NCI-H1436 treated with DMSO at 0.1 percent for 48 hours (cell line): ENCODE measurements around the gene KIAA1143.

Experiments
- DNase-seq: peaks from one replicate; lab custom pipeline; 2025; lab: John Stamatoyannopoulos, UW

KIAA1143 gene

DNA sequence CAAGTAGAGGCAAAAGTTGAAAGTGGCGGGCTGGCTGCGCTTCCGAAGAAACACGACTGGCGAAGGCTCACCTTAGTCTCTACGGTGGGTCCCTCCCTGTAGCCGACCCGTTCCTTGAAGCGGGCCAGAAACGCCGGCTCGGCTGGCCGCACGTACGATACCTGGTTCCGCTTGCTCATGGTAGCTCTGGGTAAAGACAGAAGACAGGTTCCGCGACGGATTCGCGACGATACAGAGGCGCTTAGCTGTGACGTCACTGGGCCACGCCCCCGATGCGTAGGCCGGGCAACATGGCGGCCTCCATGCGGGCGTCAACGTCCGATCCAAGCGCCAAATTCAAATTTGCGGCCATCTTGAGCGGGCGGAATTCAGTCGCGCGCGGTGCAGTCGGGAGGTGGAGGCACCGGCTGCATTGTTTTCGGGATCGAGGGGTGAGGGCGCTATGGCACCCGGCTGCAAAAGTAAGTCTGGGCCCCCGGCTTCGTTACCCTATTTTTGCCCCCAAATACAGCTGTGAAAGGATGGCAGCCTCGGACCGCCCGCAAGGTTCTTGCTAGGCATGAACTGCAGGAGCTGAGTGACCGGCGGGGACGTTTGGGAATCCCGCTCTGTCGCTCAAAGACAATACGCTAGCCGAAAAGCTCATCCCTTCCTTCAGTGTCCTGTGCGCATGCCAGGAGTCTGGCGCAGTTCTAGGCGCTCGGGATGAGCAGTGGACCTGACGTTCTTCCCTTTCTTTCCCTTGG is at the start of gene KIAA1143, which contains the start of gene KIF15:
KIAA1143 (minus strand) TSS at position 196 of the 746 bp plus-strand sequence; CDS start at position 179, 17 bp downstream.
KIF15 (plus strand) TSS at position 371 of the 746 bp plus-strand sequence; CDS start at position 443, 72 bp downstream.
- DNase-seq, result peak; percentile 62

GRCh38 chr3:44805960-44806359 is 44.5 kb upstream of the KIAA1143 start:
- no peak for DNase-seq

- DNase-seq, result no peak
These were observed 41.9 kb upstream of the KIAA1143 start for GRCh38 chr3:44803298-44803697.

- DNase-seq, result no peak
These were observed 40.6 kb upstream of the KIAA1143 start for GRCh38 chr3:44802011-44802410.

DNA sequence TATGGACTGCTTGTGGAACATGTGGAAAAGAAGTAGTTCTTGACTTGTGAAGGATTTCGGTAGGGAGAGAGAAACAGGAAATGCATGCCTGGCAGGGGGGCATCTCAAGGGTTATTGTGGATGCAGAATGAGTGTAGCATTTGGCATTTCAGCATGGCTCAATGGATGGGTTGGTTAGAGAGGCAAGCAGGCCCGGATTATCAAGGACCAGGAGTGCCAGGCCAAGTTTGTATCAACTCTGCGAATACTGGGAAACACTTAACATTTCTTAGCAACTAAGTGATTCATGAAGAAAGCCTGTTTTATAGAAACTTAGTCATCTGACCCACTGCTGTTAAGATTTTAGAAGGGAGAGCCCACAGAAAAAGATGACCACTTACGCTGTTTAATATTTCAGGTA is 33.8 kb upstream of the KIAA1143 start:
- DNase-seq, result no peak

- DNase-seq, result no peak
These were observed 21.5 kb upstream of the KIAA1143 start for GRCh38 chr3:44782891-44783290.

GRCh38 chr3:44772099-44772442 is 10.7 kb upstream of the KIAA1143 start:
- DNase-seq, result no peak

DNA sequence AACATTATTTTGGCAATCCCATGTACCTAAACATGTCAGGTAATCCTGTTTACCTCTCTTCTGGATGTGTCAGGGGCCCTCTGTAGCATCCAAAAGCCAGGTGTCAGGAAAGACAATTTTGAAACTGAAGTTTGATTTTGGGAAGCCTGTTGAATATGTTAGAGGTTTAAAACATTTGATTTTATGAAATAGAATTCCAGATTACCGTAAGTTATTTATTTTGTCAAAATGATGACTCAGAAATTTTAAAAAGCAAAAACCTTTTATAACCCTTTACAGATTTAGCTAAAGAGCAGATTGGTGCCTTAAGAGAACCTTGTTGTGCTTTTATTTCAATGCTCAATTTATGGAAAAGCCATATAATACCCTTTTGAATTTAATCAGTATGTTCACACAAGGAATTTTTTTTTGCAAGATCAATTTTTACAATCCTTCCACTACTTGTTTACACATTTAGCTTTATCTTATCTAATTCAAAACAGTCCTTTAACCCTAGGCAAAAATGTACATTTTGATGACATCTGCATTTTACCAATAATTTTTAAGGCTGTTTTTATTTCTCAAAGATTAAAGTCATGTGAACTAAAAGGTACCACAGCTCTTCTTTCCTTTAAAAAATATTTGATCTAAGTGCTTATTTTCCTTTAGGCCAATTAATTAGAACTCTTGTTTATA is 10.1 kb upstream of the KIAA1143 start:
- DNase-seq, result no peak

GRCh38 chr3:44764248-44764647 is 2.8 kb upstream of the KIAA1143 start:
- DNase-seq, result no peak

DNA sequence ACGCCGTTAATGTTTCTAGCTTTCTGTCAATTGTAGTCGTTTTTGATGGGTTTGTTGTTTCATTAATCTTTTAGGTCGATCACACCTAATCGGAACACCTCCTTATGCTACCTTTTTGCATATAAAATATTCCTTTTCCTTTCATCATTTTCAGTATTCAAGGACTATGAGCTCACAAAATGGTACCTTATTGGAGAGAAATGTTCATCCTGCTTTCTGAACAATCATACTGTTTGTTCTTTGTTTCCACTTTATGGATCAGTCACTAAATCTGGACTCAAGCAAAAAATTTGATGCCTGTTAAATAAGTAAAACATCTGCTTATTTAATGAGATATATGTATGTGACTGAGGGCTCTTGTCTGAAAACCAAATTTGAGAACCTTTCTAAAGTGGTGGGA is 1.3 kb upstream of the KIAA1143 start:
- no peak for DNase-seq

DNA sequence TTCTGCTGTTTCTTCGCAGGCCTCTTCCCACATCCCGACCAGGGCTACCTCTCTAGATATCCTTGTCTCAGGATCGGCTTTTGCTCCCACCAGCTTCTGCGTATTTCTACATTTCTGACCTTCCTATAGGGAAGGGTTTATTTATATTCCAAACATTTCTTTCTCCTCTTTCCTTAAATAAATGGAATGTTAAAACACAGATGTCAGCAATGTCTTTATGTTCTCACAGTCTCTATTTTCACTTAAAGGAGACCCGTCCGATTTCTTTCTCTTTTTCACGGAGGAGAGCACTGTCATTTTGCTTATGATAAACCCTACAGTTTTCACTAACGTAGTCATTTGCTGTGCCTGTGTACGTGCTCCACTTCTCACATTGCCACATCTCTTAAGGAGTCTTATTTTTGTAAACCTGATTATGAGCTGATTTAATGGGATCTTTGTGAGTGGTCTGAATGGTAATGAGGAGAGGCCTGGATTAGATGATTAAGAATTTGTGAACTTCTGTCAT is 805 bp upstream of the KIAA1143 start:
- DNase-seq, result no peak

GRCh38 chr3:44761101-44761423 is 357 bp downstream of the KIAA1143 start:
- DNase-seq, result no peak

DNA sequence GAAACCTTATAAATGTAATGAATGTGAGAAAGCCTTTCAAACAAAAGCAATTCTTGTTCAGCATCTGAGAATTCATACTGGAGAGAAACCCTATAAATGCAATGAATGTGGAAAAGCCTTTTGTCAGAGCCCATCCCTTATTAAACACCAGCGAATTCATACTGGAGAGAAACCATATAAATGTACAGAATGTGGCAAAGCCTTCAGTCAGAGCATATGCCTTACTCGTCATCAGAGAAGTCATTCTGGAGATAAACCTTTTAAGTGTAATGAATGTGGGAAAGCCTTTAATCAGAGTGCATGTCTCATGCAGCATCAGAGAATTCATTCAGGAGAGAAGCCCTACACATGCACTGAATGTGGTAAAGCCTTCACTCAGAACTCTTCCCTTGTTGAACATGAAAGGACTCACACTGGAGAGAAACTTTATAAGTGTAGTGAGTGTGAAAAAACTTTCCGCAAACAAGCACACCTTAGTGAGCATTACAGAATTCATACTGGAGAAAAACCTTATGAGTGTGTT is 26.7 kb downstream of the KIAA1143 start:
- no peak for DNase-seq

- peak; percentile 1 for DNase-seq
These were observed 32.0 kb downstream of the KIAA1143 start, which contains the start of gene ZNF501 for GRCh38 chr3:44729384-44729910. ZNF501 (plus strand) TSS chr3:44729635; CDS start chr3:44734422, 4,787 bp downstream.

- DNase-seq, result no peak
These were observed 39.4 kb downstream of the KIAA1143 start for GRCh38 chr3:44722103-44722401.

DNA sequence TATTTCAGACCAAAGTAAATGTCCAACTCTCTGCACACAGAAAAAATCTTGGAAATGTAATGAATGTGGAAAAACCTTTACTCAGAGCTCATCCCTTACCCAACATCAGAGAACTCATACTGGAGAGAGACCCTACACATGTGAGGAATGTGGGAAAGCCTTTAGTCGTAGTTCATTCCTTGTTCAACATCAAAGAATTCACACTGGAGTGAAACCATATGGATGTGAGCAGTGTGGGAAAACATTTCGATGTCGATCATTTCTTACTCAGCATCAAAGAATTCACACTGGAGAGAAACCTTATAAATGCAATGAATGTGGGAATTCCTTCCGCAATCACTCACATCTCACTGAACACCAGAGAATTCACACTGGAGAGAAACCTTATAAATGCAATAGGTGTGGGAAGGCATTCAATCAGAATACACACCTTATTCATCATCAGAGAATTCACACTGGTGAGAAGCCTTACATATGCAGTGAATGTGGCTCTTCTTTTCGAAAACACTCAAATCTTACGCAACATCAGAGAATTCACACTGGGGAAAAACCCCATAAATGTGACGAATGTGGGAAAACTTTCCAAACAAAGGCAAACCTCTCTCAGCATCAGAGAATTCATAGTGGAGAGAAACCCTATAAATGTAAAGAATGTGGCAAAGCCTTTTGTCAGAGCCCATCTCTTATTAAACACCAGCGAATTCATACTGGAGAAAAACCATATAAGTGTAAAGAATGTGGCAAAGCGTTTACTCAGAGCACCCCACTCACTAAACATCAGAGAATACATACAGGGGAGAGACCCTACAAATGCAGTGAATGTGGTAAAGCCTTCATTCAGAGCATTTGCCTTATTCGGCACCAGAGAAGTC is 40.0 kb downstream of the KIAA1143 start:
- DNase-seq, result no peak

DNA sequence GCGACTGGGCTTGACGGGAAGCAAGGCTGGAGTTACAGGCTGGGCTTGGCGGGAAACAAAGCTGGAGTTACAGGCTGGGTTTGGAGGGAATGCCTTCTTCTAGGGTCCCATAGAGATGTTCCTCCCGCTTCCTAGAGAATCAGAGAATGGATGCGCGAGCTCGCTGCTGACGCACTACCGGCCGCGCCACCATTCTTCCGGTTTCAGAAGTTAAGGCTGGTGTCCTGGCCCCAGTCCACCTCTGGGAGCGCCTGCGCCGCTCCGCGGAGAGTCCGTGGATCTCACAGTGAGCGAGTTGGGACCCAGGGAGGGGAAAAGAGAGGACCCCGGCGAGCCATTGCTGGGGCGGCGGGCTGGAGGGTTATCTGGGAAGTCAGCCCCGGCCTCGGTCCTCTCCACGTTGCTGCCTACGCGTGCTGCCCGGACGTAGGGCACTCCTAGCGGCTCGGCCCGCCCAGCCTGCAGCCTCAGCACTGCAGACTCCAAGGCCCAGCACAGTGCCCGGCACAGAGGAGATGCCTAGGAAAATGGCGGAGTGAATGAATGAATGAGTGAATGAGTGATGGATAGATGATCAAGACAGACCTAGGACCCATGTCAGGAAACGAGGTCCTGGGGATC is 48.9 kb downstream of the KIAA1143 start, which contains the start of gene ZNF502:
ZNF502 (plus strand) TSS at position 206 of the 621 bp plus-strand sequence. CDS start 7,602 bp downstream, outside the sequence.
- no peak for DNase-seq
